ENCODE data around the gene BTAF1.
"Not testable (repeated sequence)": the region's sequence is repeated elsewhere in the genome, so short reads cannot be mapped to it uniquely, and the experiment has no call there.

Gene BTAF1

DNA sequence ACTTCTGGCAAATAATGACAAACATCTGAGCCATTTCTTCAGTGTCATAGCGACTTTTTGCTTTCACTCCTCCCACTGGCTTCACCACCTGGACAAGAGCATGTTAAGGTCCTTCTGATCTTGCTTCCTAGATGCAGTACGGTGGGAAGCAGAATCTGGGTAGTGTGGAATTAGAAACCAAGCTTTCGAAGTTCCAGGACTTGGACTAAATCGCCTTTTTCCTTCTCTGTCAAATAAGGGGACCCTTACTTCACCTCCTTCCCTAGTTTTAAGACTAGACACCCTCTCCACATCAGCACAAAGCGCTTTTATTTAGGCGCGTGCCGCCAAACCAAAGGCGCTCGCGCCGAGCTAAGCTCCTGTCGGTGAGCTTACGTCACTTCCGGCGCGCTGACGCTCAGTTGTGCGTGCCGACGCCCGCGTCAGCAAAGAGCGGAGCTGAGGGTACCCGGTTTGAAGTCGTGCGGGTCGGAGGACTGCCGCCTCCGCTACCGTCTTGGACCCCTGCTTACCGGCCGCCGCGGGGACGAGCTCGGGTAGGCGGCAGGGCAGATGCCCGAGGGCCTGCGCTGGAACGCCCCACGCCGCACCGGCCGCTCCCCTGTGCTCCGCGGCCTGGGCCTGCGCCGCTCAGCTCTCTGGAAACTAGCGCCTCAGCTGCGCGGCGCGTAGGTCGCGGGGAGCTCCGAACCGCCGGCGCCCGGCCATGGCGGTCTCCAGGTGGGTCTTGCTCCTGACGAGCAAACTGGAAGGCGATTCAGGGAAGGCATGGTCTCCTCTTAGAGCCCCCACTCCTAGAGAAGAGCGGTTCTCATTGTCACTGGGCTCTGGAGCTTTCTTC is at the start of gene BTAF1:
Gene BTAF1, plus strand, starts transcription at position 400 of the 841 bp plus-strand sequence. Its CDS starts 307 bp downstream, at position 707.
- peak; percentile 88 for DNase-seq (ENCODE audit: low read depth)

DNA sequence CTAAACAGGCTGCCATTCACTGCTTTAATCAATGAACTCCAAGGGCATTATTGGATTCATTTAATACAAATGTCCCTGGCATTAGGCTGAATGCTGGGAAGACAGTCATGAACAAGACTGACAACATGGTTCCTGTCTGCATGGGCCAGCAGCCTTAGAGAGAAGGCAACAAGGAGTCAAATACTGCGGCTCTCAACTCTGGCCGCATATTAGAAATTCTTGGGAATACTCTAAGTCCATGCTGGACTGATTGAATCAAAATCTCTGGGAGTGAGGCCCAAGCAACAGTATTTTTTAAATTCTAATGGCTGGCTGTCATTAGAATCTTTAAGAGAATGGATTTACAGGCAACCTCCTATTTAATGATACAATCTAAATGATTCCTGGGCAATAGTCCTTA is 48.4 kb upstream of the BTAF1 start:
- no peak for DNase-seq (ENCODE audit: low read depth)

DNA sequence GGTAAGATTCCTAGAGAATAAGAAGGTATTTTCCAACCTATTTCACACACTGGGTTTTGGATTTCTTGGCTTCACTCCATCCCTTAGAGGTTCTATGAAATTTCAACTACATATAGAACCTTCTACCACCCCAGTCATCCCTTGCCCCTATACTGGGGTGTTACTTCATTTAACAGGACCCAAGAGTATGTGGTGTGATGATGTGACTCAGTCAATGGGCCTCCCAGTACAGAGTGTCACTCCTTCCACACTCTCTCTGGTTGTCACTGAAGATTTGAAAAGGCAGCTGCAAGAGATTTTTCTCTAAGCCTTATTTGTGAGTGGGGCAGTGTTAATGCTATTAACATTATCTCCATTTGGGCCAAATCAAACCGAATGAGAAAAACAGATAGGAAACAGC is 47.8 kb upstream of the BTAF1 start:
- no peak for DNase-seq (ENCODE audit: low read depth)

DNA sequence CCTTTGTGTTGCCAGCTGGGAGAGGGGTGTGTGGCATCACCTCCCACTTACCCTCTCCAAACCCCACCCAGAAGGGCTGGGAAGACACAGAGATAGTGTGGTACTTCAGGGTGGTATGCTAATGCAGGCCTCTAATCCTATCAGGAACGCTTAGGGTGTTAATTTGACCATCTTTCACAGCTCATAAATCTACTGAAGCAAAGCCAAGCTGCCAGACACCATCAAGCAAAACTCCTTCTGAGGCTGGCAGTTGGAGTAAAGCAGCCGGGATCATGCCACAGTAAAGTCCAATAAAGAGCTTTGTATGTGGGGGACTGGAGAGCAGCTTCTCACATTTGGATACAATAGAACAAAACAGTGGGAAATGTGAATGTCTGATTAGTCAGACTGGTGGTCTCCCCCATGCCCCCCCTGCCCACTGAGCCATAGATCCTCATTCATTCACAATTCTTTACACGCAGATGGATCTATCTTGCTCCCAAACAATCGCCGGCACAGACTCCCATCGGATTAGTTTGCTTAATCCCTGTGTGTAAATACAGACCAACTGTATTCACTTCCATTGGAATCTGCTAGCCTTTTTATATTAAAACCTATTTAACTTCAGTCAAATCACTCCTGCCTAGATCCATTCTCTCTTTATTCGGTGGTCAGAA is 43.9 kb upstream of the BTAF1 start:
- DNase-seq (ENCODE audit: low read depth): no peak

DNA sequence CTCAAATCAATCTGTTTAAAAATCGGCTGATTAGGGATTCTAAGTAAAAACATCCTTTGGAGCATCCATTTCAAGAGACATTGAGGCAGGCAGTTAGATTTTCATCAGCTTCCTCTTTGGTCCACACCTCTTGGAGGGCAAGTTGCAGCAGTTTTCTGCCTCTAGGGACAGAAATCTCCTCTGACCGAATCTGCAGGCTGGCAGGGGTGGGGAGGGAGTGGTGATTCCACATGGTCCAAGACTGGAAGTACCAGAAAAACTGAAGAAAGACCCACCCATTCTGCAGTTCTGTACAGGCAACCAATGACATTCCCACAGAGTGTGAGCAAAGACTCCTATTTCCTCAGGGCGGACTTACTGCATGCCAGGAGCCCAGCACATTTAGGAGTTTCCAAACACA is 43.3 kb upstream of the BTAF1 start:
- no peak for DNase-seq (ENCODE audit: low read depth)

DNA sequence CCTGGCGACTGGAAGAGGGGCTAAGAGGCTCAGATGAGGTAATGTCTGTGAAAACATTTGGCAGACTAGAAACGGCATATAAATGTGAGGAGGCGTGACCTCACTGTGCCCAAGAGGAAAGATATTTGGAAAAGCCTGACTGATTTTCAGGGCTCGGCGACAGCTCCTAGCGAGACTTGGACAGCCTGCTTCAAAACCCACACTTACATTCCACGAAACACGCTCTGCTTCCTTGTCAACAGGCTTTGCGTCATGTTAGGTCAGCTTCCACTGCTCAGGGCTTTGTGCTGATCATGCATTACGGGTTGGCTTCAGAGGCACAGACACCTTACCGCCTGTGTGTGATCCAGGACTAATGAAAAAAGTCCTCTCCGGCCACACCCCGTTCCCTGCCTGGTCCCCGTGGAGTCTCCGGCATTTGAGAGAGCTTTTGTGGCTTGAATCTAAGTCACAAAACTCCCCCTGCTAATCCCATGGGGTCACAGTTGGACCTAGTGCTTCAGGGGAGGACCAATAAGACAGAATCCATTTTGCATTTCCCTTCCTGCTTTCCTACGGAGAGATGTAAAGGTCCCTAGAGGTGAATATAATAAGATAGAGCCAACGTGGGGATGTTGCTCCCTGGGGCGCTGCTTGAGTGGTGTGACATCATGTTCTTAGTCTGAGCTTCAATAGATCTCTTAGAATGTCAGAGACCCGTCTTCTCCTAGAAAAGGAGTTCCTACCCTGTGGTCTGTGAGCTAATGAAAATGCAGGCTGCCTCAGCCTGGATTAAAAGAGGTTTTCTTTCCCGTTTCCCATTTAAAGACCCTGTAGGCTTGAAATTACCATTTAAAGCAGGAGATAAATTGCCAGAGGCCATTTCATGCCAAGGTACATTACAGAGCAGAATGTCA is 39.8 kb upstream of the BTAF1 start:
- peak; percentile 75 for DNase-seq (ENCODE audit: low read depth)

DNA sequence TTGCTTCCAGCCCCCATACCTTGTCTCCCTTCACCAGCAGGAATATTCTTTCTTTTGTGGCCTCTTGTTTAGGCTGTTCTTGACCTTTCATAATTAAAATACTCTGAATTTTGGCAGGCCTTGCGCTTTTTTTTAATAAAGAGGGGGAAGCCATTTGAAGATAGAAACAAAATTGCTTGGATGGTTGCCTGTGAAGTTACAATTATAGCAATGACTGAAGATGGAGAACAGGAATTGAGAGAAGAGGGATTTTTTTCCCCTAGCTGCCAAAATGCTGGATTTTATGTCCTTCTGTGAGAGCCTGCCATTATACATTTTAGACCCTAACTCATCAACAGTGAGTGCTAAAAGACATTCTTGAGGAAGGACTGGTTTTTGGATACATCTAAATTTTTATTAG is 39.0 kb upstream of the BTAF1 start:
- DNase-seq (ENCODE audit: low read depth): no peak

DNA sequence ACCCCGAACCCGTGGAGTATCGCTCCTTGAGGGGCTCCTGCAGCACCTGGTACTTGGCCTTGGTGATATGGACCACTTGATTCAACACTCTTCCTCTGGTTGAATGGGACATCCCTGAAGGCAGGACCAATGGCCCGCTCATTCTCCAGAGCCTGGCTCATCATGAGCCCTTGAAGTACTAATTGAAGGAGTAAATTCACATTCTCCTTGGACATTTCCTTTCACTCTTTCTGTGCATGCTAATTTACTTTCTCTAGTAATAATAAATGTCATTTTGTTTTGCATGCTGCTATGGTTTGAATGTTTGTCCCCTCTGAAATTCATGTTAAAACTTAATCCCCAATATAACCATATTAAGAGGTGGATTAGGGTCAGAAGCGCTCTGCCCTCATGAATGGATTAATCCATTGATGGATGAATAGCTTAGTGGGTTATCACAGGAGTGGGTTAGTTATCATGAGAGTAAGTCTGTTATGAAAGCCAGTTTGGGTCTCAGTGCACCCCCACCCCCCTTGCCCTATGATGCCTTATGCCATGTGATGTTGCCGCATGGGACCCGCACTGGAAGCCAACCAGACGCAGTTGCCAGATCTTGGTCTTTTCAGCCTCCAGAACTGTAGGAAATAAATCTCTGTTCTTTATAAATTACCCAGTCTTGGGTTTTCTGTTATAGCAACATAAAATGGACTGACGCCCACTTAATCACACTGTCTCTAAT is 38.0 kb upstream of the BTAF1 start:
- DNase-seq (ENCODE audit: low read depth): no peak

DNA sequence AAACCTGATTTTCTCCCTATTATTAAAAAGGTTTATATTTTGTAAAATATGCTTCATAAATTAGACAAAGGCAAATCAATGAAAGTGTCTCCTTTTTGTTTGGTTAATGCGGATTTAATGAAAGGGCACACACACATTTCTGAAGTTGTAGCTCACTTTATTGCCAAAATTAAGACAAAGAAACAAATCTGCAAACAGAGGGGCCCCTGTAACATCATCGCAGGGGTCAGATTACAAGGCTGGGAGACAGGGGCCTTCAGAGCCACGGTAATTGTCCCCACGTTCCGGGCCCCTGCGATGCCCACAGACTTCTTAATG is 36.7 kb upstream of the BTAF1 start:
- no peak for DNase-seq (ENCODE audit: low read depth)

DNA sequence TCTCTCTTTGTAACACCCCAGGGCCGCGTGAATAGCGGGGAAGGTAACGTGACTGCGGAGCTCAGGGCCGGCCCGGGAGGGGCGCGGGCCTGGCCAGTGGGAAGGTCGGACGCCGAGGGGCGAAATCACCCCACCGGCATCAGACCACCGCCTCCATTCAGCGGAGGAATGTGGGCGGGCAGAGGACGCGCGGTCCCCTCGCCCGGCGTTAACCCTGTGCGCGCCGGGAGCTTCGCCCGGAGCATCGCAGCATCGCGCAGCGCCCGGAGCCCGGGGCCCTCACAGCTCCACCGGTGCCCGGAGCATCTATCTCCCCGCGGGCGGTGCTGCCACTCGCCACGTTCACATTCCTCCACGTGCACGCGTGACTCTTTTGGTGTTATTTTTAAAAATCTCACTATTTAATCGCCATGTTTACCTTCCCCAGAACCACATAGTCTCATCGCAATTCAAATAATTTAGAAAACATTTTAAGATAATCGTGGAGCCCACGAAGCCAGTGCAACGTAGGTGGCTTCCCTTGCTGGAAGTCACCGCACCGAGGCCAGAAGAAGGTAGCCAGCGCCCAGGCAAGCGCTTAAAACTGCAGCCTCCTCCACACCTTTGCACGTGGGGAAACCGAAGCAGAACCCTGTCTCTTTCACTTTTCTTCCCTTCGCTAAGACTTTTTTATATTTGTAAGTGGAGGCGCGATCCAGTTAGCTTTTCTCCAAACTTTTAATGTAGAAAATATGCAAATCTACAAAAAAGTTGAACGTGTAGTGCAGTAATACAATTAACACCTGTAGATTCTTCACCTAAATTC is 36.1 kb upstream of the BTAF1 start:
- DNase-seq (ENCODE audit: low read depth): peak; percentile 39

DNA sequence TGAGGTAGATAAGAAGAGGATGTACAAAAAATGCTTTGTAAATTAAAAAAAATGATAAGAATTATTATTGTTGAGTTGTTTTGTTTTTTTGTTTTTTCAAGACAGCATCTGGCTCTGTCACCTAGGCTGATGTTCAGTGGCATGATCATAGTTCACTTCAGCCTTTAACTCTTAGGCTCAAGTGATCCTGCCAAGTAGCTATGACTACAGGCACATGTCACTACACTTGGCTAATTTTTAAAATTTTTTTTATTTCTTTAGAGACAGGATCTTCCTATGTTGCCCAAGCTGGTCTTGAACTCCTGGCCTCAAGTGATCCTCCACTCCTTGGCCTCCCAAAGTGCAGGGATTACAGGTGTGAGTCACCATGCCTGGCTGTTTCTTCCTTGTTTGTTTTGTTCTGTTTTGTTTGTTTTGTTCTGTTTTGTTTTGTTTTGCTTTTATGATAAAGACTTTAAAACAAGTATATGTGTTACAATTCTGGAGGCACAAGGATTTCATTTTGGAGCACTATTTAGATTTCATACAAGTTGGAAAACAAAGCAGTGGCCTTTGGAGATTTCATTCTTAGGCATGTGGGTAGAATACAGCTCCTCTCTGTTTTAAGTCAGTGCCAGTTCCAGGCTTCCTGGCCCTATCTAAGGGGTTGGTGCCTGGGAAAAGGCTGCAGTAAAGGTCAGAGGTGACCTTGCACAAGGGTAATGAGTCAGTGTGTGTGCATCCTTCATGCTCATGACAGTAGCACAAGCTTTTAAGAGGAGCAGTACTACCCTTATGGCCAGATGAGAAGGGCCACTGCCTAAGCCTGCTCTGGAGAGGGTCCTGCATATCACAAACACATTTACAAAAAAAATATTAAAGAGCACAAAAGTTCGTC is 32.2 kb upstream of the BTAF1 start:
- DNase-seq (ENCODE audit: low read depth): peak; percentile 97

DNA sequence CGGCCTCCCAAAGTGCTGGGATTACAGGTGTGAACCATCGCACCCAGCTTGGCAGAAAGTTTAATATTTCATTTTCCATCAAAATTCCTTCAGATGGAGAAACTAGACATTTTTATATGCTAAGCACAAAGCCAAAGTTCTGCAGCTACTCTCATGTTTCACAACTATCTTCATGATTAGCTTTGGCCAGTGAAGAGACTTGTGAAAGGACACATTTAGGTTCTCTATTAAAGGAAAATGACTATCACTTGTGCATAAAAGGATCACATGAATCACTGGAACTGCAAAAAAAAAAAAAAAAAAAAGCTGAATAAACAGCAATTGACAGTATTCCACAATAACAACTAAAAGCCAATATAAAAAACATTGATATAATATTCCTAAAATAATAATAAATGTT is 30.5 kb upstream of the BTAF1 start:
- DNase-seq (ENCODE audit: low read depth): no peak

DNA sequence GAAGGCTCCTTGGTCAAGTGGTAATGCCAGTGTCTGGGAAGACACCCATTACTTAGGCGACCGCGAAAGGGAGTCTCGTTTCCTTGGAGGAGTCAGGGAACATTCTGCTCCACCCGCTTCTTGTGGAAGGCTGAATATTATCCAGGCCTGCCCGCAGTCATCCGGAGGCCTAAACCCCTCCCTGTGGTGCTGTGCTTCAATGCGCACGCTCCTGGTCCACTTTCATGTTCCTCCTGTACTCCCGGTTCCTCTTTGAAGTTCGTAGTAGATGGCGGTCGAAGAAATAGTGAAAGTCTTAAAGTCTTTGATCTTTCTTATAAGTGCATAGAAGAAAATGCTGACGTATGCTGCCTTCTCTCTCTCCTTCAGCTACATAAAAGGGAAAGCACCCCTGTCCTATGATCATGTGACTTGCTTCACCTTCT is 29.3 kb upstream of the BTAF1 start:
- DNase-seq (ENCODE audit: low read depth): not testable (repeated sequence)

DNA sequence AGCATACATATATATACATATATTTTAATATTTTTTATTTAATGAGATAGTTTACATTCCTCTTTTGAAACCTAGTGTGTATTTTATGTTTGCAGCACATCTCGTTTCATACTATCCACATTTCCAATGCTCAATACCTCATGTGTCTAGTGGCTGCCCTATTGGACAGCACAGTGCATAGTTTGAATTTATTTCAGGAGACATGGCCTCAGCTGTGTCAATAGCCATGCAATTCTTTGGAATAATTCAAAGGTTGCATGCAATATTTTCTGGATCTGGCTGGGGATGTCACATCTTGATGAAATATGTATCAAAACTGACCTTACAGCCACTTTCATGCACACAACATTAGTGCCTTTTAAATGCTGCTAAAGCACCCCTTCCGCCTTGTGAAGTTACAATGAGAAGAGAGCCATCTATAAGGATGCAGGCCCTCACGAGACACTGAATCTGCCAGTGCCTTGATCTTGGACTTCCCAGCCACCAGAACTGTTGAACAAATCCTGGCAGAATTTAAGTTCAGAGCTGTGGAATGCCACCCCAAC is 27.3 kb upstream of the BTAF1 start:
- DNase-seq (ENCODE audit: low read depth): no peak

DNA sequence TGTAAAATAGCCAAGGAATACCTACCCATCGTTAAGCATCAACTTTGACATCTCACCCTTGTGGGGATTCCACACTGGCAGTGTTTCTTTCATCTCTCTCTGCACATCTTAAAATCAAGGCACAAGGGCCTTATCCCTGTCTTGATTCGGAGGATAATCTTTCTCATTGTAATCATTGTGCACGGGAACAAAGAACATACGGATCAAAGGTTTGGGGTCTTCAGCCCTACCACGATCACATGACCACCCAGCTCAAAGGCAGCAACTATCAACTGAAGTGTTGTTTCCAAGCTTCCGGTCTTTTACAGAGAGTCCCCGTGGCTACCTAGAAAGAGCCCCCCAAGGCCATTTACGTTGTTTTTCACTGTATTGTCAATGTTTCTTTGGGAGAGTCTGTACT is 26.1 kb upstream of the BTAF1 start:
- DNase-seq (ENCODE audit: low read depth): no peak

DNA sequence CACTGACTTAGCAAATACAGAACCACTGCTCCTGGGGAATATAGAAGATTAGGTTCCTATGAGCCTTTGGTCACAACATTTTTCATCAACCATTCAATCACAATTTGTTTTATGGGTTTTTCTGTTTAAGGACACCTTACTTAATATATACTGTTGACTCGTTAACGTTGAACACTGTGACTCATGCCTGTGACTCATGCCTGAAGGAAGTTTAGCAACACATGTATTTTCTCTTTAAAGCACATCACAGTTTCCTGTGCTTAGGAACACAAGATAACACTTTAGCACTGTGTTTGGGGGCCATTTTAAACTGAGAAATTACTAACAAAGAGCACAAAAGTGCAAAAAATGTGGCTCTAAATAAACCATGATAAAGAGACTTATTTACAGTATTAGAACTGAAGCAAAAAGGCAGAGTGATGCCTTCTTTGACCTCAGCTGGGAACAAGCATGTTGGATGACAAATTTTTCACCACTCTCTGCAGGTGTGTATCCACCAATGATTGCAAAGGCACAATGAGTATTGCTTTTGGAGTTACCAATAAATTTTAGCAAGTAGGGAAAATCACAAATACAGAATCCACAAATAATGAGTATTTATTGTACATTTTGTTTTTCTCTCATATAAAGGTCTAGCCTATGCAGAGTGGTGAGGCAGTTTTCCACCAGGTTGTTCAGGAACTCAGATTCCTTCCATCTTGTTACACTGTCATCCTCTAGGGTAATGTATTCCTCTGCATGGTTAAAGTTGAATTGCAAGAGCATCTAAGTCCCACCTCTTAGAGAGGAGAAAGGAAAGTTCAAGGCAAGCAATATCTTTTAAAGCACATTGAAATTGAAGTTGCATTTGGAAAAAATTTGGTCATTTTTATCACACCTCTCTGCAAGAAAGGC is 21.5 kb upstream of the BTAF1 start:
- DNase-seq (ENCODE audit: low read depth): peak; percentile 94

DNA sequence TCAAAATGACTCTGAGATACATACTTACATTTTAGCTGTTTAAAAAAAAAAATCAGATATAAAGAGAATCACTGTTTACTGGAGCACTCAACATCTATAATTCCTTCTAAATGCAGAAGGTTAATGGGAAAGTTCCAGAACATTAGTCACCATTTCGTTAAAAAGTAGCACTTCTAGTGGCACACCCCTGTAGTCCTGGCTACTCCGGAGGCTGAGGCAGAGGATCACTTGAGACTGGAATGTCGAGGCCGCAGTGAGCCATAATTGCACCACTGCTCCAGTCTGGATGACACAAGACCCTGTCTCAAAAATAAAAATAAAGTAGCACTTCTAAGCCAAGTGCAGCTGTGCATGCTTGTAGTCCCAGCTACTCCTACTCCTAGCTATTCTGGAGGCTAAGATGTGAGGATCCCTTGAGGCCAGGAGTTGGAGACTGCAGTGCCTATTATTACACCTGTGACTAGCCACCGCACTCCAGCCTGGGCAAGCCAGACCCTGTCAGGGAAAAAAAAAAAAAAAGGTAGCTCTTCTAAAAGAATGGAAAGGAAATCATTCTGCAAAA is 16.5 kb upstream of the BTAF1 start:
- no peak for DNase-seq (ENCODE audit: low read depth)

DNA sequence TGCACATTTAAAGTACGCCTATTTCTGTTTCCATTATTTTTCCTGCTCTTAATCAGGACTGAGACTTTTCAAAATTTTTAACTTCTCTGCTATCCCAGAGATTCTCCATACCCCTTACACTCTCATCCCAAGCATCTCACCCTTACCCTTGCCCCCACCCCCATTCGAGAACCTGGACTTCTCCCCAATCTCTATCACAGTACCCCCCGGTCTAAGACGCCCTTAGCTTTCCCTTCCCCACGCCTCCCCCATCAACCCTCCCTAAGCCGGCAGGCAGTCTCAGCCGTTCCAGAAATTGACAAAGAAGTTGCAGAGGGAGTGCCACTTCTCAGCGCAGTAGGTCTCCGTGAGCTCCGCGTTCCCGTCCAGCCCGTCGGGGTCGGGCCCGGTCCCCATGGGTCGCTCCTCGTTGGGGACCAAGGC is 15.6 kb upstream of the BTAF1 start:
- DNase-seq (ENCODE audit: low read depth): no peak
